Epithelial cell of proximal tubule (primary cell): ENCODE measurements around the gene C19orf73. TPM values are rescaled to one million over a fixed set of nuclear protein-coding genes. Genes with fewer than 3 reads are reported as not detected.

Source experiments
- DNase-seq: peaks from one replicate; pipeline ENCODE4 v3.0.0-alpha.2; 2011; ENCODE audit warnings: low read depth
- H3K4me3 ChIP-seq: 2 replicates; pipeline ENCODE4 v1.5.1; 2011; ENCODE audit warnings: low read depth, mild to moderate bottlenecking, low read length
- total RNA-seq: library from RNA; depleted of rRNA; stranded (reverse); fragments of >200 nt; gene quantifications from 2 replicates; pipeline ENCODE4 v1.2.3, GENCODE V29; 2015
- TF ChIP-seq, protein P1 (sequence below): conservative IDR thresholded peaks from 2 replicates; pipeline ENCODE4 v1.5.1; 2012; ENCODE audit warnings: low read depth, mild to moderate bottlenecking, low read length

Gene C19orf73
- total RNA-seq, 1 donor from 2014 or later = 10.3 TPM

DNA sequence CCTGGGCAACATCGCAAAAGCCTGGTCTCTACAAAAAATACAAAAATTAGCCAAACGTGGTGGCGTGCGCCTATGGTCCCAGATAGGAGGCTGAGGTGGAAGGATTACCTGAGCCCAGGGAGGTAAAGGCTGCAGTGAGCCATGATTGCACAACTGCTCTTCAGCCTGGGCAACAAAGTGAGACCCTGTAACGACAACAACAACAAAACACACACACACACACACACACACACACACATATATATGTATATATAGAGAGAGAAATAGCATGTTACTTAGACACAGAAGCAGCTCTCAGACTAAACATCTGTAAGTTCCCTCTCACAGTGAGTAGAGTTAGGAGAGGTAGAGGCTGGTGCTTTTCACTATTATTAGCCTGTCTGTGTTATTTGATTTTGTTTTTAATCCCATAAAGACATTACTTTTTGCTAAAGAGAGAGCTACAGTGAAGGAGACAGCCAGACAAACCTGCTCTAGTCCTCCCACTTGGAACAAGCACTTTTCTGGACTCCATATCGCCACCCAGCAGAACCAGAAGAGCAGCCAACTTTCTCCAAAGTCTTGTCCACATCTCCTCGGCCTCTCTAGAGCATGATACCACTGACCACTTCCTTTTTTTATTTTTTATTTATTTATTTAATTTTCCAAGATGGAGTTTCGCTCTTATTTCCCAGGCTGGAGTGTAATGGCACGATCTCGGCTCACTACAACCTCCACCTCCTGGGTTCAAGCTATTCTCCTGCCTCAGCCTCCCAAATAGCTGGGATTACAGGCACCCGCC, 7.5 kb downstream of the C19orf73 start:
- TF ChIP-seq, protein P1, sequence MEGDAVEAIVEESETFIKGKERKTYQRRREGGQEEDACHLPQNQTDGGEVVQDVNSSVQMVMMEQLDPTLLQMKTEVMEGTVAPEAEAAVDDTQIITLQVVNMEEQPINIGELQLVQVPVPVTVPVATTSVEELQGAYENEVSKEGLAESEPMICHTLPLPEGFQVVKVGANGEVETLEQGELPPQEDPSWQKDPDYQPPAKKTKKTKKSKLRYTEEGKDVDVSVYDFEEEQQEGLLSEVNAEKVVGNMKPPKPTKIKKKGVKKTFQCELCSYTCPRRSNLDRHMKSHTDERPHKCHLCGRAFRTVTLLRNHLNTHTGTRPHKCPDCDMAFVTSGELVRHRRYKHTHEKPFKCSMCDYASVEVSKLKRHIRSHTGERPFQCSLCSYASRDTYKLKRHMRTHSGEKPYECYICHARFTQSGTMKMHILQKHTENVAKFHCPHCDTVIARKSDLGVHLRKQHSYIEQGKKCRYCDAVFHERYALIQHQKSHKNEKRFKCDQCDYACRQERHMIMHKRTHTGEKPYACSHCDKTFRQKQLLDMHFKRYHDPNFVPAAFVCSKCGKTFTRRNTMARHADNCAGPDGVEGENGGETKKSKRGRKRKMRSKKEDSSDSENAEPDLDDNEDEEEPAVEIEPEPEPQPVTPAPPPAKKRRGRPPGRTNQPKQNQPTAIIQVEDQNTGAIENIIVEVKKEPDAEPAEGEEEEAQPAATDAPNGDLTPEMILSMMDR = no peak
- no peak for DNase-seq
- H3K4me3 ChIP-seq = no peak overlapping the region

DNA sequence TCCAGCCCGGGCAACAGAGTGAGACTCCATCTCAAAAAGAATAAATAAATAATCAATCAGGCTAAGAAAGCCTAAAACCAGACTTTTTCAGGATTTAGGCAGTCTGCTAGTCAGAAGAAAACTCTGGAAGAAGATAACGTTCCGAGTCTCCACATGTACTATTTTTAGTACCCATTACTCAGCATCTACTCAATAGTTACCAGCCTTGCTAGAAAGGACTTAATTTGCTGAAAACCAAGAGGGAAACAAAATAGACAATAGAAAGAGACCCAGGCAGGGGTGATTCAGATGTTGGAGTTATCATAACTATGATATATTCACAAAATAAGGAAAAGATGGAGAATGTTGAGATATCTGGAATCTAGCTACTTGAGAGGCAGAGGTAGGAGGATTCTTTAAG, 8.4 kb downstream of the C19orf73 start:
- no peak overlapping the region for H3K4me3 ChIP-seq
- DNase-seq = no peak
- TF ChIP-seq, protein P1 = no peak

DNA sequence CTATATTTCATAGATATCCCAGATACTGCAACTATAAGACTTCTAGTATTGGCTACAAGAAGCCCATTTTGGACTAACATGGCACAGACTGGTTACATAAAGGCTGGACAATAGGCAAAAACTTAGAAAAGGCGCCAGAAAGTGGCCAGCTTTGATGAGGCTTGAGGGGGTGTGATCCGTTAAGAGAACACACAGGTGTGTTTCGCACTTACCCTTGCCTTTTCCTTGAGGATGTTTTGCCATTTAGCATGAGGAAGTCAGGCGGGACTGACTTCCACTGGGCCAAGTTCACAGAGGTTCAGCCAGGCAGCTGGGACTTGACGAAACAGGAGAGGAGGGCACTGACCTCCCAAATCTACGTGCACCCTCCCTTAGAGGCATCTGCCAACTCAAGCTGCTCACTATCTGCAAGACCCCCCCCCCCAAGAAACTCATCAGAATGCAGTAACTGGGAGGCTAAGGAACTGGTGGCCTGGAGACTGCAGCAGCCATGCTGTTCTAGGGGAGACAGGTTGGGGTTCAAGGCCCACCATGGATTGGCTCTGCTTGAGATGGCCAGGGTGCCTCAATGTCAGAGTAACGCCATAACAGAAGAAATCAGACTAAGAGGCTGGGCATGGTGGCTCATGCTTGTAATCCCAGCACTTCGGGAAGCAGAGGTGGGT, 9.2 kb downstream of the C19orf73 start:
- no peak overlapping the region for H3K4me3 ChIP-seq
- TF ChIP-seq, protein P1 = no peak
- no peak for DNase-seq

DNA sequence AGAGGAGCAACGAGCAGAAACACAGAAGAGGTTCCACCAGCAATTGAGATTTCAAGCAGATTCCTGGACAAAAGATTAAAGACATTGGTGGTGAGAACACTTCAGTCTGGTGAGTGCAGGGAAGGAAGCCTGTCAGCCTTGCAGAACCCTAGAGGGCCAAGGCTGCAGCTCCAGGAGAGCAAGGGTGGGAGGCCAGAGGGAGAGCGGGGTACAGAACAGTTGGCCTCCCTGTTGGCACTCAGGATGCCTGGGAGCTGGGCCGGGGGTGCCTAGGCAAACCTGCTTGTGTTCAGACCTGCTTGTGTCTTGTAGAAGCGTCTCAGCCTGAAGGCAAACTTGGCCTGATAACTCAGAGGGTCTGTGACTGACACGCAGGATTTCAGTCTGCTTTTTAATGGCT, 9.9 kb downstream of the C19orf73 start:
- DNase-seq = no peak
- H3K4me3 ChIP-seq = no peak overlapping the region
- TF ChIP-seq, protein P1 = no peak

DNA sequence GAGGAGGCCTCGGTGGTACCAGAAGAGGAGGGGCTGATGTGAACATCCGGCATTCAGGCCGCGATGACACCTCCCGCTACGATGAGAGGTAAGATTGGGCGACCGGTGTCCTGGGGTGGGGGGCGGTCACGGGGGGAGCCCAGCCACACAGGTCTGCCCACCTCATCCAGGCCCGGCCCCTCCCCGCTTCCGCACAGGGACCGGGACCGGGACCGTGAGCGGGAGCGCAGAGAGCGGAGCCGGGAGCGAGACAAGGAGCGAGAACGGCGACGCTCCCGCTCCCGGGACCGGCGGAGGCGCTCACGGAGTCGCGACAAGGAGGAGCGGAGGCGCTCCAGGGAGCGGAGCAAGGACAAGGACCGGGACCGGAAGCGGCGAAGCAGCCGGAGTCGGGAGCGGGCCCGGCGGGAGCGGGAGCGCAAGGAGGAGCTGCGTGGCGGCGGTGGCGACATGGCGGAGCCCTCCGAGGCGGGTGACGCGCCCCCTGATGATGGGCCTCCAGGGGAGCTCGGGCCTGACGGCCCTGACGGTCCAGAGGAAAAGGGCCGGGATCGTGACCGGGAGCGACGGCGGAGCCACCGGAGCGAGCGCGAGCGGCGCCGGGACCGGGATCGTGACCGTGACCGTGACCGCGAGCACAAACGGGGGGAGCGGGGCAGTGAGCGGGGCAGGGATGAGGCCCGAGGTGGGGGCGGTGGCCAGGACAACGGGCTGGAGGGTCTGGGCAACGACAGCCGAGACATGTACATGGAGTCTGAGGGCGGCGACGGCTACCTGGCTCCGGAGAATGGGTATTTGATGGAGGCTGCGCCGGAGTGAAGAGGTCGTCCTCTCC, 11.1 kb downstream of the C19orf73 start:
- TF ChIP-seq, protein P1 = no peak
- H3K4me3 ChIP-seq = no peak overlapping the region
- DNase-seq = no peak

DNA sequence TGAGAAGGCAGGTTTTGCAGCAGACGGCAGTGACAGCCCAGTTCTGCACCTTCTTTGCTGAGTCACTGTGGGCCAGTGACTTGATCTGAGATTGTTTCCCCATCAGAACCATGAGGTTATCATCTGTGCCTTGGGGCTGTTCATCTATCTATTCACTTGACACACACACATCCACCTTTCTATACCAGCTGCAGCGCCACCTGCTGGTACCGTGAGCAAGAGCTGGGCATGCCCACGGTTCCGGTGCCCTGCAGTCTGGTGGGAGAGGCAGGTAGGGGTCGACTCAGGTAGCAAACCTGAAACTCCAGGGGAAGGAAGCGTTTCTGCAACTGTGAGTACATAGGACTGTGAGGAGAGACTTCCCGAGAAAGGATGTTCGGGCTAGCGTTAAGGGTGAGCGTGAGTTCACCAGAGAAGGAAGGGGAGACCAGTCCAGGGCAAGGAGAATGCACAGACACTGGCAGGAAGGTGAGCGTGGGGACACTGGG, 12.3 kb downstream of the C19orf73 start:
- TF ChIP-seq, protein P1 = peak; percentile 89
- no peak for DNase-seq
- no peak overlapping the region for H3K4me3 ChIP-seq
